CD4-positive, alpha-beta T cell treated with Interleukin-10 for 1 hour (primary cell): Measurements from ENCODE around the gene TGIF1.

Source experiments
- DNase-seq: peaks from one replicate; pipeline ENCODE4 v3.0.0-alpha.2; 2020

TGIF1 gene

DNA sequence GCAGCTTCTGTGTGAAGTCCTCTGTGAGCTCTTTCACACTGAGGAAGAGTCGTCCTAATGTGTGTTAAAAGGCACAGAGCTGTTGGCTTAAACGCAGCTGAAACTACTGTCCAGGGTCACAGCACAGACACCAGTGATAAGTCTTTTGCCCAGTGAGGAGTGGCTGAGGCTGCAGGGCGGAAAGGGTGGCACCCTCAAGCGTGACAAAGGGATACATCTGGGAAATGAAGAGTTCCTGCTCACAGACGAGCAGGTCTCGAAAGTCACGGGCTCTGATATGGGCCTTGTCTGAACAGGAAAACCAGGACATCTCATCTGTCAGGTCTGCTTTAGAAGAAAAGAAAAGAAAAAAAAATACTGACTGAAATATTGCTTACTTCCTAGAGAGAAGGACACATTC is 36.5 kb downstream of the TGIF1 start:
- no peak for DNase-seq

DNA sequence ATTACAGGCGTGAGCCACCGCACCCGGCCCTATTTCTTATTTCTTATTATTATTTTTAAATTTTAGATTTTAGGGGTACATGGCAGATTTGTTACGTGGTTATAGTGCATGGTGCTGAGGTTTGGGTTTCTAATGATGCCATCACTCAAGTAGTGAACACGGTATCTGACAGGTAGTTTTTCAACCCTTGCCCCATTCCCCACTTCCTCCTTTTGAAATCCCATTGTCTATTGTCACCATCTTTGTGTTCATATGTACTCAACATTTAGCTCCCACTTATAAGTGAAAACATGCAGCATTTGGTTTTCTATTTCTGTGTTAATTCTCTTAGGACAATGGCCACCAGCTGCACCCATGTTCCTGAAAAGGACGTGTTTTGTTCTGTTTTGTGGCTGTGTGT is 39.5 kb downstream of the TGIF1 start:
- DNase-seq = no peak

DNA sequence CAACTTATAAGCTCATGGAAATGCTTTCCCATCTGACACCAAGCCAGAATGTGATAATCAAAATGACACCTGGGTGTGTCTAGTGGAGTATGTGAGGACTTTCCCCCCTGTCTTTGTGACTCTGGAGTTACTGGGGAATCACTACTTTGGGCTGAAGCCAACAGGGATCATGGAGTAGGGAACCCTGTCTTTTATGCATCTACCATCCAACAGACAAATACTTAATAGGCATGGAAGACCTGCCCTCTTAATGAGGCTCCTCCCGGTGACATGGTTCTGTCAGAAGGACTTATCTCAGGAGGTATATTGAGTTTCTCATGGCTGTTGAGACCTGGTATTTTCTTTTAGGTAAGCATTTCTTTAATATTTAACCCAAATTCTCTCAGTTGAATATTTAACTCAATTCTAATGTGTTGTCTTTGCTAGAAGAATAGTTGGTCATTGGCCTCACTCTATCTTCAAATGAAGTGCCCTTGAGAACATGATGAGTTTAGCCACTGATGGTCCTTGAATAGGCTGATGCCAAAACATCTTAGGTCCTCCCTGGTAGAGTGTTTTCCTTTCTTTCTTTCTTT is 42.1 kb downstream of the TGIF1 start:
- DNase-seq = no peak

DNA sequence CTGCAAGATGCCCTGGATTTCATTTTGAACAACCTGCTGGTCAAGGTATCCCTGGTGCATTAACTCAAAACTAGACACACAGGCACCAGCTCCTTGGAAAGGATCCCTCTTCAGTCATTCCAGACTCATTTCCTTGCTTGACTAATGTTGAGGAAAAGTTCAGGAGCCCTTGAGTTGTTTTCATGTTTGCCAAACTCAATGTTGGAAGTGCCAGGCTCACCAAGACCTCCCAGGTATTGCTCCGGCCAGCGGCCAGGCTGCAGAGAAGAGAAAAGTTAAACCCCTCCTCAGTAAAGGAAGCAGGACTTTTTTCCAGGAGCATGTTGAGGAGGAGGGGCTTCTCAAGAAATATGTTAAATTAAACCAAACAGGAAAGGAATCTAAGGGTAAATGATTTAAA is 42.7 kb downstream of the TGIF1 start:
- DNase-seq = no peak

DNA sequence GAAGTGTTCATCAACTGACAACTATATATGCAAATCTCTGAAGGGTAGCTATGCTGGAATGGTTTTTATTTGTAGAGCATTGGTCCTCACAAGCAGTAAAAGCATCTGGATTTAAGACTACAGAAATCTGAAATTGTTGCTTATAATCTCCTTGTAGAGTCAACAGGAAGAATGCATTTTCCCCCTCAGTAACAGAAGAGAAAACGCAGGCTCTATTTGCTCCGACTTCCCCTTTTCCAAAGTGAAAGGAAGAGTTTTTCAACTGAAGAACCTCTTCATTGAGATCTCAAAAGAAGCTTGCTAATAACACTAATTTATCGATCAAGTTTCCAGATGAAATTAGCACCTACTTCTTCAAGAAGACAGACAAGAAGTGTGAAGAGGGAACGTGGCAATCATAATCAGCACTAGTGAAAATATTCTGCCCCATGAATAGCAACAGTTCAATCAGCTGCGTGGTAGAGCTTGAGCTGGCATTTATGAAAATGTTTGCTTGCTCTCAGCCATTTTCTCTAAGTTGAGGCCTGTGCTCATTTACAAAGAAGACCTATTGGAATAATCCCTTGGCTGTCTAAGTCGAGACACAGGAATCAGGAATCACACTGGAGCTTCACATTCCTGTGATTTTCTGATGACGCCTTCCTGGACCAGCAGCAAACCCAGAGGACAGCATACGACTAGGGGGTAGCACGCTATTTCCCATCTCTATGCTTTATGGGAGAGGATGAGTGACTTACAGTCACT is 43.7 kb downstream of the TGIF1 start:
- DNase-seq = no peak

DNA sequence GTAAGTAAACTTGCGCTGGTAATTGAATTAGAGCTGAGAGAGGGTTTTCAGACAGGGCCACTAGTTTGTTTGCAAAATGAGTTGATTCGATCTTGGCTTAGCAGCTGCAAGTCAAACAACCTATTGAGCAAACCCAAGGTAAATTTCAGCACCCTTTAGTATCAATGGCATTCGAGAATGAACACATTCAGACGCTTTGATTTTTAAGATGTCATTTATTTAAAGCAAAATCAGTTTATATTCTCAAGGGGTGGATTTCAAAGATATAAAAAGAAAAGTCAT is 44.2 kb downstream of the TGIF1 start:
- DNase-seq = no peak

DNA sequence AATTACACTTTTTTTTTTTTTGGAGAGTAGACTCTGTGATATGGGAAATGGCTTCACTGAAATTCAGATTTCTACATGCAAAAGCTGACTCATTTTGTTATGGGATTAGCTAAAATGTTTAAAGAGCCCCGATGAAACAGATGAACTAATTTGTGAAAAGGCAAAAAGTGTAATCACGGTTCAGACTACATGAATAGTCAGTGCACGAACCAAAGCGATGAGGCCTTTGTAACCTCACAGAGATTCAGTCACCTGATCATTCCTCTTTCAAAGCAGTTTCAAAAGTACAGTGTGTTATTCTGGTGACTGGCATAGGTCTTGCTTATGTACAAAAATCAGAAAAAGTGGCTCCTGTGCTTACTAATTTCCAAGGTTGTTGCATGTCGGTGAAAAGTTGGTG is 44.6 kb downstream of the TGIF1 start:
- no peak for DNase-seq

DNA sequence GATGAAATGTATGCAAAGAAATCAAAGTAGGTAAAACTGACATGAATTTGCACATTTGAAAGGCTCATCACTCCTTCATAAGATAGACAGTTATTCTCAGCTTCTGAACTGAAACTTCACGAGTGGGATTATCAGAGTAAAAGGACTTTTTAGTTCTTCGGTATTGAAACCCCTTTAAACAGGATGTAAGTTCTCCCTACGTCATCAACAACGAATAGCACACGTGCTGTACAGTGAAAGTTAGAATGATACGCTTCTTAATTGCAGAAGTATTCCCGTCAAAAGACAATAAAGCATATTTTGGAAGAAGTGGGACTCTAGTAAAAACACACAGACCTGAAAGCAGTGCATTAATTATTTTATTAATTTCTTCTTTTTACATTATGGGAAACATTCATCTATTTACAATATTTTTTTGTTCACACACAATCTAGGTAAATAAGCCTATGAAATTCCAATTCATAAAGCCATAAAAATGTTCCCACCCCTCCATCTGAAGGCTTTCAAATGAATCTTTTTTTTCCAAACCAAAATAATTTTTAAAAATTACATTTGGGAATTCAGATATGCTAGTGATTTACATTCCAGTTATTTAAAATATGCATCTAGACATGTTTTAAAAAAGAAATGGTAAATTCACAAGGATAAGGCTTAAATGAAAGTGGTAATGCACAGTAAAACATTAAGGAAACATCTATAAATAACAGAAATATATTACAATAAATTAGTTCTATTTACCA is 45.9 kb downstream of the TGIF1 start:
- peak; percentile 8 for DNase-seq

DNA sequence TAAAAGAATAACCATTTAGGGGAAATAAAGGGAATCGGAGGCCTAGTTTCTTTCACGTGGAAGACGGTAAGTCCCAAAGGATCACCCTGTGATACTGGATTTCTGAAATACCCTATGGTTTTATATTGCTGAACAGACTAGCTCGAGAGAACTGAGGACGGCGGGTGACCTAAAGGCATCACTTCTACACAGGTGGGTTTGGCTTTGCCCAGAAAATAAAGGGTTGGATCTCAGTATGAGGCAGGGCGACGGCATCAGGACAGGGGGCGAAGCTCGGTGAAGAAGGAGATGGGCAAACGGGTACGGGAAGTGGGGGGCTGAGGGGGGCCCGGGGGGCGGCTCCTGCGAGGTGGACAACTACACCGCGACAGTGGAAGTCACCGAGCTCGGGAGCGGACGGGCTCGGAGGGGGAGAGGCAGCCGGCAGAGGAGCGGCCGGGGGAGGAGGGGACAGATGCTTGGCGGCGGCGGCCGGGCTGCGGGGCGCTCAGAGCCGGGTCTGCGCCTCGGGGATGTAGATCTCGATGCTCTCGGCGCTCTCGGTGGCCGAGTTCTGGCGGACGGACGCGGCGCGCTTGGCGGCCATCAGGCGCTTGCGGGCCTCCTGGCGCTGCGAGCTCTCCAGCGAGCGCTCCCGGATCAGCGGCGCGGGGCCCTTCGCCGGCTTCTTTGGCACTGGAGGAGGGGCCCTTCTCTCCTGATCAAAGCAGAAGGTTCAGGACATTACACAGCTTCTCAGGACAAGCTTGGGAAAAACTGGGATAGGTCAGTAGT is 48.9 kb downstream of the TGIF1 start:
- DNase-seq = no peak

DNA sequence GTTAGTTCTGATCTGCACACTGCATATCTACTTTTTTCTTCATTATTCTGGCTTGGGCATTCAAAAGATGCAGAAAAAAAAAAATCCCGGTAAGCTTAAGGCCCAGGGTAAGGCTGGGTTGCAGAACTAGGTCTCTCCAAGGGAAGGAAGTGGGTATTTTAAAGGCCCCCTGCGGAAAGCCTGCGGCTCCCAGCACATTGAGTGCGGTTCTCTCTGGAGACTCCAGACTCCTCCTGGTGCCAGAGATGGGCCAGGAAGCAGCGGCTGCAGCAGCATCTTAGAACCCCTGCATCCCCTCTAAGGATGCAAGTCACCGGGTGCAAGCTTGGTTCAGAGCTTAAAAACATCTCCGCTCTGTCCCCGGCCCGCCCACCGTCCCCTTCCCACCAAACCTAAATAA is 49.5 kb downstream of the TGIF1 start:
- DNase-seq = no peak

DNA sequence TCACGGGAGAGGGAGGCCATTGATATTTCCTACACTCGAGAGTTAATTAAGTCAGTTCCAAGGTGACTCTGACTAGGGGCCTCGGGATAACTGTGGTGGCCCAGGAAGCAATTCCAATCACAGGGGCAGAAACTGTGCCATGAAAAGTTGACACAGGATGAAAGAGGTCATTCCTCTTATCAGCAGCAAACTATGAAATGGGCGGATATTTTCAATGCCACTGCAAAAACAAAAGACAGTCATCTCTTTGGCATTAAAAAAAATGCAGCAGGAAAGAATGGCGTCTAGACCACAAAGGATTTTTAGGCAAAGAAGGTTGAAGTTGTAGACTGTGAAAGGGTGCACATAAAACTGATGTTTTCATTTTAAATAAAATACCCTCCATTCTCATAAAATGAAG is 50.0 kb downstream of the TGIF1 start:
- DNase-seq = no peak

DNA sequence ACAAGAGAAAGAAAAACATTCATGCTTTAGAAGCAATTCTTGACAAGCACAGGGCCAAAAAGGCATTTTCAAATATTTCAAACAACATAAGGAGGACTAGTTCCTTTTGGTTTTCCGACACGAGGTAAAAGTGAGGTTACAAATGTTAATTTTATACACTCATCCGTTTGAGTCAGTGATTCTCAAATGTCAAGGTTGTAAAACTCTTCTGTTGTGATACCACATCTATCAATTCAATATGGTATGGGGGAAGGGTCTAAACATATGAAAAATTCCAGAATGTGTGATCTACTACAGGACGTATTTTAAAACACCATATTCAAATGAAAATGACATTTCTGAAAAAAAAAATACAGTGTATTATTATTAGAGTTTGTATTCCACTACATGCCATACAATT is 52.7 kb downstream of the TGIF1 start:
- DNase-seq = no peak

DNA sequence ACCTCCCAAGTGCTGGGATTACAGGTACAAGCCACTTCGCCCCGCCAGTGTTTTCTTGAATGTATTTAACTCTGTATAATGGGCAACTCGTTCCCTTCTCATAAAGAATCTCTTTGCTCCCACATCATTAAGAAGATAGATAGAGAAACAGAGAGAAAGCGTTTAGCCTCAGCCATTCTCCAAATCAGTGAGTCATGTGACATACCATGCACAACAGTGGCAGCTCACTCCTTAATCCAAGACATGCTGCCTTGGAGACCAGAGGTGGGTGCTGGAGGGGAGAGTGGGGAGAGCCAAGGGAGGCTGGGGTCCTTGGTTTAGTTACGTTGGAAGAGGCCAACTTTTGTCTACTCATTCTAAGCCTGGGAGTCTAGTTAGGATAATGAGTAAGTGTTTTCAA is 54.7 kb downstream of the TGIF1 start:
- DNase-seq = no peak

DNA sequence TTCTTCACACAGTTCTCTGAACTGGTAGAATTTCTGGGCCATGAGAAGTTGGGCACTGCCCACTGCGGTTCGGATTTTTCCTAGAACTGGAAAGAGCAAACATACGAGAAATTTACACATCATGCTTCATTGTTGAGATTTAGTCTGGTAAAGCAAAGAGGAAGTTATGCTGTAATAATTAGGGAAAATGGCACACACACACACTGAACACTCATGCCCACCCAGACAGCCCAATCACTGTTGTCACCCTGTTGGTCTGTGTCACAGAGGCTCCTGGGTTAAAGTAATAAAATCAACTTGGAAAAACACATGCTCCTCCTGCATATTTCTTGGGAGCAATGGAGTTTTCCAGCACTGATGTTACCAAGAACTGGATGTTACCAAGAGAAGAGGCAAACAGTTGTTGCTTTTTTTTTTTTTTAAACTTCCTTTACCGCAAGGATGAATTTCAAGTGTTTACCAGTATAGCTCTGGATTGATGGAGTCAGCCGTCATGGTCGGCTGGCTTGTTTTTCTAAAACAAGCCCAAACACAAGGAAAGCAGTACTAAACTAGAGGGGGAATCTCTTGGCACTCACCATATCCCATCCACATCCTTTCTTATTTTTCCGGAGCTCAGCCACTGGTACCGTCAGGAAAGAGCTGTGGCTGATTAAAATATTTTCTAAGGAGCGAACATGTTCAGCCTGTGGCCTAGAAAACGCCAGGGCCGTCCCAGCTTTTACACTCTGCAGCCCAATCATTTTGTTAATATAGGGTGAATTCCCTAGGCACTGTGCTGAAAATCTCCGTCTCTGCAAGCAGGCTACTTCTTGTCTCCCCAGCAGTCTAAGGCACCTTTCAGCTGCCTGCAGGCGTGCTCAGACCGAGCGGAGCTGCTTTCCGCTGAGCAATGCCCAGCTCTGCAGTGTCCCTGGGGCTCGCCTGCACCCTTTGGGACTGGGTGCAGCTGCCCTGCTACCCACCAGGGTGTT is 58.9 kb downstream of the TGIF1 start:
- no peak for DNase-seq
